ENCODE measurements around the gene KNSTRN.

KNSTRN gene

GRCh38 chr15:40345867-40346578 is 36.5 kb upstream of the KNSTRN start:
- no peak for DNase-seq

- no peak for DNase-seq
Measured at GRCh38 chr15:40346579-40347558, 35.7 kb upstream of the KNSTRN start.

GRCh38 chr15:40347559-40348473 is 34.7 kb upstream of the KNSTRN start:
- DNase-seq: no peak

- DNase-seq: no peak
Measured at GRCh38 chr15:40348474-40348870, 34.0 kb upstream of the KNSTRN start.

GRCh38 chr15:40349163-40349562 is 33.4 kb upstream of the KNSTRN start:
- DNase-seq: no peak

GRCh38 chr15:40352281-40352901 is 30.1 kb upstream of the KNSTRN start:
- DNase-seq: no peak

- no peak for DNase-seq
Measured at GRCh38 chr15:40353697-40354096, 28.8 kb upstream of the KNSTRN start.

GRCh38 chr15:40354408-40355171 is 27.9 kb upstream of the KNSTRN start:
- no peak for DNase-seq

- DNase-seq: no peak
Measured at GRCh38 chr15:40355976-40356585, 26.4 kb upstream of the KNSTRN start.

GRCh38 chr15:40357246-40357645 is 25.3 kb upstream of the KNSTRN start:
- DNase-seq: no peak

- DNase-seq: peak; percentile 94
Measured at GRCh38 chr15:40357723-40358470, 24.6 kb upstream of the KNSTRN start, which contains the start of gene DISP2. Gene DISP2 (plus strand): TSS chr15:40358219. CDS start chr15:40358322, 103 bp downstream.

GRCh38 chr15:40358471-40359353 is 23.8 kb upstream of the KNSTRN start:
- DNase-seq: no peak

GRCh38 chr15:40360015-40360414 is 22.5 kb upstream of the KNSTRN start:
- no peak for DNase-seq

- DNase-seq: no peak
Measured at GRCh38 chr15:40361640-40362039, 20.9 kb upstream of the KNSTRN start.

- DNase-seq: no peak
Measured at GRCh38 chr15:40363611-40364010, 18.9 kb upstream of the KNSTRN start.

- DNase-seq: no peak
Measured at GRCh38 chr15:40364251-40364650, 18.3 kb upstream of the KNSTRN start.

- DNase-seq: no peak
Measured at GRCh38 chr15:40365016-40365415, 17.5 kb upstream of the KNSTRN start.

GRCh38 chr15:40365624-40366456 is 16.7 kb upstream of the KNSTRN start:
- no peak for DNase-seq
